H9 (cell line): ENCODE results near the gene POMGNT2. TPM values are rescaled to one million over a fixed set of nuclear protein-coding genes. Genes with fewer than 3 reads are reported as not detected.

Source experiments
- DNase-seq: peaks from one replicate; pipeline ENCODE4 v3.0.0-alpha.2; 2017
- H2AFZ ChIP-seq: one replicate; pipeline ENCODE4 v1.6.1; 2013; ENCODE audit warnings: mild to moderate bottlenecking, low read length, control low read depth, moderate library complexity
- H2AK5ac ChIP-seq: 2 replicates; pipeline ENCODE4 v1.6.1; 2013; ENCODE audit warnings: low read length, control low read depth, mixed read lengths; ENCODE audit not compliant: insufficient read length
- H2BK120ac ChIP-seq: one replicate; pipeline ENCODE4 v1.6.1; 2013; ENCODE audit warnings: low read depth, mild to moderate bottlenecking, low read length, control low read depth, inconsistent platforms; ENCODE audit not compliant: poor library complexity, severe bottlenecking
- H2BK12ac ChIP-seq: 2 replicates; pipeline ENCODE4 v1.6.1; 2013; ENCODE audit warnings: low read length, control low read depth, mixed read lengths, low read depth; ENCODE audit not compliant: insufficient read length
- H2BK15ac ChIP-seq: 2 replicates; pipeline ENCODE4 v1.6.1; 2013; ENCODE audit warnings: low read depth, low read length, control low read depth
- H2BK20ac ChIP-seq: one replicate; pipeline ENCODE4 v1.6.1; 2013; ENCODE audit warnings: low read depth, mild to moderate bottlenecking, low read length, control low read depth, inconsistent platforms; ENCODE audit not compliant: poor library complexity, severe bottlenecking
- H2BK5ac ChIP-seq: 2 replicates; pipeline ENCODE4 v1.6.1; 2013; ENCODE audit warnings: low read length, control low read depth, mixed read lengths; ENCODE audit not compliant: insufficient read length
- H3K14ac ChIP-seq: 2 replicates; pipeline ENCODE4 v1.6.1; 2013; ENCODE audit warnings: low read length, control low read depth; ENCODE audit not compliant: insufficient read depth
- H3K18ac ChIP-seq: 2 replicates; pipeline ENCODE4 v1.6.1; 2013; ENCODE audit warnings: low read depth, mild to moderate bottlenecking, mixed read lengths, low read length, control low read depth; ENCODE audit not compliant: insufficient read length
- H3K23ac ChIP-seq: 2 replicates; pipeline ENCODE4 v1.6.1; 2013; ENCODE audit warnings: low read length, control low read depth, mixed read lengths, low read depth; ENCODE audit not compliant: insufficient read length
- H3K23me2 ChIP-seq: 2 replicates; pipeline ENCODE4 v1.6.1; 2013; ENCODE audit warnings: low read depth, mild to moderate bottlenecking, mixed read lengths, low read length, control low read depth; ENCODE audit not compliant: insufficient read length, poor library complexity, severe bottlenecking
- H3K27ac ChIP-seq: 2 replicates; pipeline ENCODE4 v1.5.1; 2013; ENCODE audit warnings: low read length, control low read depth, mixed read lengths, low read depth; ENCODE audit not compliant: insufficient read length
- H3K27me3 ChIP-seq: 2 replicates; pipeline ENCODE4 v1.6.1; 2013; ENCODE audit warnings: low read length, control low read depth, inconsistent platforms; ENCODE audit not compliant: insufficient read depth
- H3K4ac ChIP-seq: 2 replicates; pipeline ENCODE4 v1.6.1; 2013; ENCODE audit warnings: low read depth, mild to moderate bottlenecking, control low read depth, inconsistent platforms, low read length, moderate library complexity
- H3K4me1 ChIP-seq: 2 replicates; pipeline ENCODE4 v1.6.1; 2013; ENCODE audit warnings: low read length, control low read depth, inconsistent platforms; ENCODE audit not compliant: insufficient read depth
- H3K4me2 ChIP-seq: 2 replicates; pipeline ENCODE4 v1.6.1; 2013; ENCODE audit warnings: low read length, control low read depth, mixed read lengths; ENCODE audit not compliant: insufficient read length, insufficient read depth
- H3K56ac ChIP-seq: 2 replicates; pipeline ENCODE4 v1.6.1; 2013; ENCODE audit warnings: low read depth, mild to moderate bottlenecking, mixed read lengths, low read length, control low read depth; ENCODE audit not compliant: insufficient read length
- H3K79me1 ChIP-seq: 2 replicates; pipeline ENCODE4 v1.6.1; 2013; ENCODE audit warnings: low read depth, mild to moderate bottlenecking, moderate library complexity, low read length, control low read depth, inconsistent platforms; ENCODE audit not compliant: insufficient read depth, poor library complexity, severe bottlenecking
- H3K79me2 ChIP-seq: 2 replicates; pipeline ENCODE4 v1.6.1; 2013; ENCODE audit warnings: low read length, control low read depth, inconsistent platforms; ENCODE audit not compliant: insufficient read depth
- H3K9ac ChIP-seq: 2 replicates; pipeline ENCODE4 v1.6.1; 2013; ENCODE audit warnings: low read length, control low read depth, mixed read lengths; ENCODE audit not compliant: insufficient read length; ENCODE audit errors: extremely low read depth
- H3K9me3 ChIP-seq: one replicate; pipeline ENCODE4 v1.6.1; 2013; ENCODE audit warnings: low read depth, low read length, inconsistent platforms; ENCODE audit not compliant: control insufficient read depth
- H3T11ph ChIP-seq: one replicate; pipeline ENCODE4 v1.6.1; 2013; ENCODE audit warnings: mild to moderate bottlenecking, low read length, control low read depth, inconsistent platforms
- H4K20me1 ChIP-seq: one replicate; pipeline ENCODE4 v1.6.1; 2013; ENCODE audit not compliant: control insufficient read depth, insufficient read length, insufficient read depth
- H4K5ac ChIP-seq: 2 replicates; pipeline ENCODE4 v1.6.1; 2013; ENCODE audit warnings: low read depth, mild to moderate bottlenecking, mixed read lengths, low read length, control low read depth; ENCODE audit not compliant: insufficient read length
- H4K8ac ChIP-seq: replicated peaks from 2 replicates; pipeline ENCODE4 v1.6.1; 2013; ENCODE audit warnings: low read length, control low read depth, mixed read lengths, low read depth; ENCODE audit not compliant: insufficient read length
- H4K91ac ChIP-seq: 2 replicates; pipeline ENCODE4 v1.6.1; 2013; ENCODE audit warnings: low read depth, mild to moderate bottlenecking, moderate library complexity, mixed read lengths, low read length, control low read depth; ENCODE audit not compliant: insufficient read length
- H3K27ac Mint-ChIP-seq, 3 experiments: 2 replicates in 2 of 3; 3 replicates in 1 of 3; pipeline ENCODE4 v1.8.0; 2020 to 2021; ENCODE audit warnings: mixed read lengths in 3 of 3, mild to moderate bottlenecking in 1 of 3, moderate library complexity in 1 of 3
- H3K27me3 Mint-ChIP-seq: 2 replicates; pipeline ENCODE4 v1.8.0; 2021; ENCODE audit warnings: low read depth, mild to moderate bottlenecking, moderate library complexity, mixed read lengths
- H3K36me3 Mint-ChIP-seq, 3 experiments: 2 replicates in 2 of 3; 3 replicates in 1 of 3; pipeline ENCODE4 v1.8.0; 2020 to 2021; ENCODE audit warnings: low read depth in 3 of 3, mixed read lengths in 3 of 3; ENCODE audit not compliant: insufficient read depth in 1 of 3
- H3K4me1 Mint-ChIP-seq, 2 experiments: 2 replicates each; pipeline ENCODE4 v1.8.0; 2020; ENCODE audit warnings: mixed read lengths in 2 of 2
- H3K4me3 Mint-ChIP-seq, 2 experiments: 2 replicates in 1 of 2; 3 replicates in 1 of 2; pipeline ENCODE4 v1.8.0; 2020 to 2021; ENCODE audit warnings: mild to moderate bottlenecking in 2 of 2, mixed read lengths in 2 of 2, moderate library complexity in 1 of 2
- H3K9me3 Mint-ChIP-seq, 2 experiments: 2 replicates in 1 of 2; 3 replicates in 1 of 2; pipeline ENCODE4 v1.8.0; 2020; ENCODE audit warnings: mild to moderate bottlenecking in 2 of 2, mixed read lengths in 2 of 2, moderate library complexity in 1 of 2
- whole genome bisulfite sequencing: extraction: QIAGEN DNeasy Blood & Tissue Kit; methylation state at CpG from one replicate; pipeline ENCODE4 v1.1.7; 2013; ENCODE audit warnings: missing lambda C conversion rate, low lambda C conversion rate, mixed read lengths; ENCODE audit not compliant: insufficient read length; ENCODE audit errors: extremely low coverage; 5-methylcytosine and 5-hydroxymethylcytosine counted together
- total RNA-seq: library from RNA; stranded (reverse); gene quantifications from 2 replicates; pipeline ENCODE4 v1.2.1, GENCODE V29; 2021
- TF ChIP-seq, protein P1 (sequence below): fragments of 200-600 bp; sonication (generic); conservative IDR thresholded peaks from 3 replicates; pipeline ENCODE4 v1.8.0; 2021; ENCODE audit warnings: antibody characterized with exemption, mild to moderate bottlenecking

POMGNT2 gene
- total RNA-seq, 1 experiment from 2014 or later = 14.0 TPM

DNA sequence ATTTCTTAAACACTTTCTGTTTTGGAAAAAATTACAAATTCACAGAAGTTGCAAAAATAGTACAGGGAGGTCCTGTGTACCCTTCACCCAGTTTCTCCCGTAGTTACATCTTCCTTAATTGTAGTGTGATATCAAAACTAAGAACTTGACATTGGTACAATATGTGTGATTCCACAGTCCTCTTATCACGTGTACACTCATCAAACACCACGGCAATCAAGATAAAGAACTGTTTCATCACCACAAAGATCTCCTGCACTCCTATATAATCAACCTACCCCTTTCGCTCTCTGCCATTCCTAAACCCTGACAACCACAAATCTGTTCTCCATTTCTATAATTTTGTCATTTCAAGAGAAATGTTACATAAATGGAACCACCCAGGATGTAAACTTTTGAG lies 31.4 kb downstream of the POMGNT2 start:
- Histone ChIP-seq H3K23me2 (no peaks in the 10 kb centered on the region), H3K56ac (no peak overlapping the region), H4K8ac (no peak overlapping the region), H4K20me1 (no peaks in the 10 kb centered on the region), H3K9ac (no peak overlapping the region), H2BK120ac (no peak overlapping the region), H2AK5ac (no peak overlapping the region), H3K14ac (no peak overlapping the region), H3K4ac (no peak overlapping the region), H3K79me1 (no peaks in the 10 kb centered on the region), H4K91ac (no peak overlapping the region), H2BK12ac (no peak overlapping the region), H2BK15ac (no peak overlapping the region), H2BK20ac (no peak overlapping the region), H2AFZ (no peak overlapping the region), H3K9me3 (no peaks in the 10 kb centered on the region), H3K4me1 (no peaks in the 10 kb centered on the region), H3K79me2 (no peaks in the 10 kb centered on the region), H3K27ac (no peak overlapping the region), H3T11ph (no peak overlapping the region), H3K23ac (no peak overlapping the region), H3K27me3 (no peaks in the 10 kb centered on the region), H3K18ac (no peak overlapping the region), H2BK5ac (no peak overlapping the region), H3K4me2 (no peak overlapping the region), H4K5ac (no peak overlapping the region)
- Mint-ChIP-seq H3K4me1 (no peaks in the 10 kb centered on the region), H3K27ac (no peak overlapping the region), H3K4me3 (no peak overlapping the region; a peak in 1 of 5 replicates), H3K9me3 (0 out of 5 replicates have a peak, but pooled peaks cover 0 to 4% of the 10 kb centered on the region in 2 experiments), H3K36me3 (peaks cover 8 to 14% (median 9%) of the 10 kb centered on the region in 3 experiments; a peak in 6 of 7 replicates), H3K27me3 (peaks cover 1% of the 10 kb centered on the region)
- TF ChIP-seq, protein P1, sequence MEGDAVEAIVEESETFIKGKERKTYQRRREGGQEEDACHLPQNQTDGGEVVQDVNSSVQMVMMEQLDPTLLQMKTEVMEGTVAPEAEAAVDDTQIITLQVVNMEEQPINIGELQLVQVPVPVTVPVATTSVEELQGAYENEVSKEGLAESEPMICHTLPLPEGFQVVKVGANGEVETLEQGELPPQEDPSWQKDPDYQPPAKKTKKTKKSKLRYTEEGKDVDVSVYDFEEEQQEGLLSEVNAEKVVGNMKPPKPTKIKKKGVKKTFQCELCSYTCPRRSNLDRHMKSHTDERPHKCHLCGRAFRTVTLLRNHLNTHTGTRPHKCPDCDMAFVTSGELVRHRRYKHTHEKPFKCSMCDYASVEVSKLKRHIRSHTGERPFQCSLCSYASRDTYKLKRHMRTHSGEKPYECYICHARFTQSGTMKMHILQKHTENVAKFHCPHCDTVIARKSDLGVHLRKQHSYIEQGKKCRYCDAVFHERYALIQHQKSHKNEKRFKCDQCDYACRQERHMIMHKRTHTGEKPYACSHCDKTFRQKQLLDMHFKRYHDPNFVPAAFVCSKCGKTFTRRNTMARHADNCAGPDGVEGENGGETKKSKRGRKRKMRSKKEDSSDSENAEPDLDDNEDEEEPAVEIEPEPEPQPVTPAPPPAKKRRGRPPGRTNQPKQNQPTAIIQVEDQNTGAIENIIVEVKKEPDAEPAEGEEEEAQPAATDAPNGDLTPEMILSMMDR = no peak
- DNase-seq = no peak
- WGBS = 100% methylated on average over 1 of the region's 4 CpGs
